Osteocyte (in vitro differentiated cells): ENCODE measurements around the gene ERCC3. TPM values are rescaled to one million over a fixed set of nuclear protein-coding genes. Genes with fewer than 3 reads are reported as not detected.
A peak's percentile ranks its signal among the peaks of the same experiment; 100 is the strongest.
"Not testable (repeated sequence)": the region's sequence is repeated elsewhere in the genome, so short reads cannot be mapped to it uniquely, and the experiment has no call there.

Experiments used
- DNase-seq: peaks from one replicate; pipeline ENCODE4 v3.0.0; 2021; ENCODE audit warnings: mixed read lengths; ENCODE audit not compliant: unreplicated experiment; ENCODE audit errors: extremely low spot score
- H3K27ac Mint-ChIP-seq: one replicate; pipeline ENCODE4 v1.8.0; 2021; ENCODE audit warnings: mild to moderate bottlenecking, mixed read lengths; ENCODE audit not compliant: unreplicated experiment
- H3K27me3 Mint-ChIP-seq: one replicate; pipeline ENCODE4 v1.8.0; 2021; ENCODE audit warnings: mixed read lengths; ENCODE audit not compliant: unreplicated experiment
- H3K36me3 Mint-ChIP-seq: one replicate; pipeline ENCODE4 v1.8.0; 2021; ENCODE audit warnings: mixed read lengths; ENCODE audit not compliant: unreplicated experiment
- H3K4me1 Mint-ChIP-seq: one replicate; pipeline ENCODE4 v1.8.0; 2021; ENCODE audit warnings: mixed read lengths; ENCODE audit not compliant: unreplicated experiment
- H3K4me3 Mint-ChIP-seq: one replicate; pipeline ENCODE4 v1.8.0; 2021; ENCODE audit warnings: mild to moderate bottlenecking, moderate library complexity, mixed read lengths; ENCODE audit not compliant: unreplicated experiment
- H3K9me3 Mint-ChIP-seq: one replicate; pipeline ENCODE4 v1.8.0; 2021; ENCODE audit warnings: mixed read lengths; ENCODE audit not compliant: unreplicated experiment
- CTCF ChIP-seq: fragments of 200-600 bp; sonication (generic); IDR thresholded peaks from 2 replicates; pipeline ENCODE4 v1.5.0; 2021; ENCODE audit warnings: antibody characterized with exemption, mild to moderate bottlenecking, moderate library complexity
- total RNA-seq: library from RNA; stranded (reverse); gene quantifications from 2 replicates; pipeline ENCODE4 v1.2.1, GENCODE V29; 2021

The ERCC3 gene
- total RNA-seq, 1 donor from 2014 or later = 50.3 TPM

GRCh38 chr2:127229555-127229954 is 64.4 kb downstream of the ERCC3 start:
- DNase-seq = no peak
- TF ChIP-seq CTCF = no peak
- no peaks in the 10 kb centered on the region for H3K27me3 Mint-ChIP-seq
- peaks cover 2% of the 10 kb centered on the region for H3K36me3 Mint-ChIP-seq
- H3K4me1 Mint-ChIP-seq = peaks cover 34% of the 10 kb centered on the region
- H3K27ac Mint-ChIP-seq = no peak overlapping the region
- H3K9me3 Mint-ChIP-seq = no peaks in the 10 kb centered on the region
- H3K4me3 Mint-ChIP-seq = no peak overlapping the region

- Mint-ChIP-seq H3K27ac (peak overlapping the region; percentile 90), H3K4me3 (no peak overlapping the region), H3K9me3 (no peaks in the 10 kb centered on the region), H3K4me1 (peaks cover 44% of the 10 kb centered on the region), H3K27me3 (no peaks in the 10 kb centered on the region), H3K36me3 (no peaks in the 10 kb centered on the region)
- no peak for TF ChIP-seq CTCF
- no peak for DNase-seq
Observed at GRCh38 chr2:127228102-127228501, 65.8 kb downstream of the ERCC3 start.

- H3K36me3 Mint-ChIP-seq, H3K4me3 Mint-ChIP-seq, H3K9me3 Mint-ChIP-seq, H3K27me3 Mint-ChIP-seq, DNase-seq: not testable (repeated sequence)
- peak overlapping the region; percentile 90 for H3K27ac Mint-ChIP-seq
- H3K4me1 Mint-ChIP-seq = peaks cover 44% of the 10 kb centered on the region
Observed at GRCh38 chr2:127227264-127227660, 66.7 kb downstream of the ERCC3 start.

- Mint-ChIP-seq H3K36me3 (no peaks in the 10 kb centered on the region), H3K27ac (peak overlapping the region; percentile 90), H3K4me1 (peaks cover 44% of the 10 kb centered on the region), H3K9me3 (no peaks in the 10 kb centered on the region), H3K4me3 (peak overlapping the region; percentile 65), H3K27me3 (no peaks in the 10 kb centered on the region)
- DNase-seq = no peak
- TF ChIP-seq CTCF = no peak
Observed at GRCh38 chr2:127226520-127227263, 67.3 kb downstream of the ERCC3 start.

GRCh38 chr2:127226132-127226519 is 67.8 kb downstream of the ERCC3 start:
- Mint-ChIP-seq H3K27ac (peak overlapping the region; percentile 90), H3K36me3 (no peaks in the 10 kb centered on the region), H3K9me3 (no peaks in the 10 kb centered on the region), H3K4me1 (peaks cover 45% of the 10 kb centered on the region), H3K4me3 (peak overlapping the region; percentile 65), H3K27me3 (no peaks in the 10 kb centered on the region)
- no peak for TF ChIP-seq CTCF
- DNase-seq = no peak
